GM21390 (cell line): Measurements from ENCODE around the gene YWHAH.
"Not testable (repeated sequence)": the region's sequence is repeated elsewhere in the genome, so short reads cannot be mapped to it uniquely, and the experiment has no call there.

Source experiments
- ATAC-seq: cut with Tn5 transposase; IDR thresholded peaks from one replicate; pipeline ENCODE4 v1.9.1; 2021; ENCODE audit not compliant: unreplicated experiment

Gene YWHAH

DNA sequence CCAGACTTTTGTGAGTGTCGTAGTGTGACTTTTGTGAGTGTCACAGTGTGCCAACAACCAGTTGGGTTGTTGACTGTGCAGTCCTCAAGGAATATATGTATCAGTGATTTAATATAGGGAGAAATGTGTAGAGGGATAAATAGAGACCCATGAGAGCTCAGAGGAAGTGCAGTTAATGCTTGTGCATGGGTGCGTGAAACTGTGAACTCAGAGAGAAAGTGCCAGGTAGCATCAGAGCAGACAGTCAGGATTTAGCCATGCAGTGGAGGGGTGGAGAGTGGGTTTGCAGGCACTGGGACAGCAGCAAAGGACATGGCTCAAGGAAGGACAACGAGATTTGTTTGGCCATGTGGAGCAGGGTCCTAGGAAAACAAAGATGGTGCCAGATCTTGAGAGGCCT, 33.6 kb downstream of the YWHAH start:
- ATAC-seq, result no peak

DNA sequence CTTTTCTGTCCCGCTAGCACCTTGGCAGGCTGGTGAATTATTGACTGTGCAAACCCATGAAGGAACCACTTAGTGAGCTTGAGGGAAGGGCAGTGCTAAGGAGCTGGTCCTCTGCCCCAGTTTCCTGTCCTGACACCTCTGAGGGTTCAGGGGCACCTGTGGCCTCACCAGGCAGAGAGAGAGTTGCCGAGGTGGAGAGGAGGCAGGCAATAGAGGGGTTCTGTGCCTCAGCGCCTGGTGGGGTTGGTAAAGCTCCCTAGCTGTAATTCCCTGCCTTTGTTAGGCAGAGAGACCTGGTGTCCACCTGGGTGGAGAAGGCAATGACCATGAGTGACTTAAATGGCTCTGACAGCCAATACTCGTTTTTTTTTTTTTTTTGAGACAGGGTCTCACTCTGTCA, 36.3 kb downstream of the YWHAH start:
- ATAC-seq, result no peak

DNA sequence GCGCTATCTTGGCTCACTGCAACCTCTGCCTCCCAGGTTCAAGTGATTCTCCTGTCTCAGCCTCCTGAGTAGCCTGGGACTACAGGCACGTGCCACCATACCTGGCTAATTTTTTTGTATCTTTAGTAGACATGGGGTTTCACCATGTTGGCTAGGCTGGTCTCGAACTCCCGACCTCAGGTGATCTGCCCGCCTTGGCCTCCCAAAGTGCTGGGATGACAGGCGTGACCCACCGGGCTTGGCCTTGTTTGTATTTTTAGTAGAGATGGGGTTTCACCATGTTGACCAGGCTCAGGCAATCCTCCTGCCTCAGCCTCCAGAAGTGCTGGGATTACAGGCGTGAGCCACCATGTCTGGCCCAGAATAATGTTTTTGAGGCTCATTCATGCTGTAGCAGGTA, 37.6 kb downstream of the YWHAH start:
- not testable (repeated sequence) for ATAC-seq

- no peak for ATAC-seq
Observed at GRCh38 chr22:31983911-31984656, 39.7 kb downstream of the YWHAH start.

DNA sequence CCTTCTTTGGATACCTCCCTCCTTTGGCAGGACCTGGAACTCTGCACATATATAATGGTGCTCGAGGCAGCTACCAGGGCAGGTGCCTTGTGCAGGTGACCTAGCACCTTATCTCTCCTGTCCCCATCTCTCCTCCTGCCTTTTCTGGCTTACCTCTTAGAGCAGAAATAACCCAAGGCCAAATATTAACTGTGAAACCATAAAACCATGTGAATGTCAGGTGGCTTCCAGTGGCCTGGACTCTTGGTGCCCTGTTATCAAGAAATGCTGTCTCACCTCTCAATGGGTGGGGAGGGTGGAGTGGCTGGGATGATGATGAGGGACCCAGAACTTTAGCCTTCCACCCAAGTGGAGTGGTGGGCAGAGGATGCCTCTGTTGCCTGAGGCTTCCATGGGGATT, 42.9 kb downstream of the YWHAH start:
- no peak for ATAC-seq

DNA sequence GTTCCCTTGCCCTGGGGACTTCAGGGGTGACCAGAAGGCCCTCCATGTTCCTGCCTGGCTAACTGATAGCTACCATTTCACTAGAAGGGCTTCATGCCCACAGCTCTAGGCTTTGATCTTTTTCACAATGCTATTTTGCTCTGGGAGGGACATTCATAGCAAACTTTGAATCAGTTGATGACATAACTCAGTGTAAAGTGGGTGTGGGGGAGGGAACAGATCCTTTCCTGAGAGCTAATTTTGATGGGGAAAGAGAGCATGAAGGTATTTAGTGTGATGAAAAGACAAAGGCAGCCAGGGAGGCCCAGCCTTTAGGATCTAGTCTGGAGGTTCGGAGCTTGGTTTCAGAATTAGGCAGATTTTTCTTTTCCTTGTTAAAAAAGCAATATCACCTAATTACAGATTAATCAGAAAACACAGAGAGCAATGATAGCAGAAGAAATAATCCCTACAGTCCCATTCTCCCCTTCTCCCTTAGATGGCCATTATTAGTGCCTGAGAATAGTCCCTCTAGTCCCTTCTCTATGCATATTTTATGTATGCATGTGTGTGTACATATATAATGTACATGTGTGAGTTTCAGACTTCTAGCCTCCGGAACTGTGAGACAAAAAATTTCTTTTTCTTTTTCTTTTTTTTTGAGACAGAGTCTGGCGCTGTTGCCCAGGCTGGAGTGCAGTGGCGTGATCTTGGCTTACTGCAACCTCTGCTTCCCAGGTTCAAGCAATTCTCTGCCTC, 46.9 kb downstream of the YWHAH start:
- ATAC-seq, result no peak

- no peak for ATAC-seq
Observed at GRCh38 chr22:31995046-31995445, 50.7 kb downstream of the YWHAH start.

- ATAC-seq, result no peak
Observed at GRCh38 chr22:31995807-31996206, 51.5 kb downstream of the YWHAH start.

- ATAC-seq, result no peak
Observed at GRCh38 chr22:31998784-31999385, 54.5 kb downstream of the YWHAH start.

- ATAC-seq, result no peak
Observed at GRCh38 chr22:32000181-32000580, 55.8 kb downstream of the YWHAH start.

DNA sequence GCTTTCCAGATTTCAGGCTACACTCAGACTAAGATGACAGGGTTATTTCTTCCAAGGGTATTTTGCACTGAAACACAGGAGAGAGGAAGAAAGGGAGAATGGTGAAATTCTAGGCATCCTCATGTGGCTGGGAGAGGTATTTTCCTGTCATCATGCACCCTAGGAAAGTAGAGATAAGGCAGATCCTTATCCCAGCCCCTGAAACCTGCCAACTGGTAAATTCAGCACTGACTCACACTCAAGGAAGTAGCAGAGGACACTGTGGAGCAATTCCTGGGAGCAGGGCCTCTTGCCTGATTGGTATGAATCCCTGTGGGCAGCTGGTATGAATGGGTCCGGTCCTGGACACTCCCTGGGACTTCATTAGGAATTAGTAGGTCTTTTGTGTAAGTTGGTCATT, 61.1 kb downstream of the YWHAH start:
- no peak for ATAC-seq
